C1 segment of cervical spinal cord (tissue), 14 donors: ENCODE data around the gene ERVK3-1.

Experiments used
- DNase-seq, 14 donors: peaks; one replicate each; lab custom pipeline; 2025; lab: John Stamatoyannopoulos, UW

Gene ERVK3-1

GRCh38 chr19:58364146-58364545 lies 59.0 kb downstream of the ERVK3-1 start:
- DNase-seq: no peak
